K562 (cell line): ENCODE results near the gene HMGXB3. TPM values are rescaled to one million over a fixed set of nuclear protein-coding genes. Genes with fewer than 3 reads are reported as not detected.

Source experiments
- BCLAF1 ChIP-seq, 2 experiments: fragments of 450-650 bp in 1 of 2; IDR thresholded peaks; 2 replicates each; pipeline ENCODE4 v1.6.1; 2011 to 2017; ENCODE audit warnings: low read depth in 2 of 2, antibody characterized with exemption in 1 of 2, borderline replicate concordance in 1 of 2, low read length in 1 of 2, mild to moderate bottlenecking in 1 of 2, mixed read lengths in 1 of 2; ENCODE audit not compliant: control insufficient read depth in 1 of 2
- BRF1 ChIP-seq: IDR thresholded peaks from 3 replicates; pipeline ENCODE4 v1.6.1; 2011; ENCODE audit warnings: borderline replicate concordance, mild to moderate bottlenecking; ENCODE audit not compliant: insufficient read length; ENCODE audit errors: extremely low read depth
- CBX3 ChIP-seq, 2 experiments: IDR thresholded peaks; 1 replicate in 1 of 2; 2 replicates in 1 of 2; pipeline ENCODE4 v1.6.1; 2012; ENCODE audit warnings: inconsistent platforms in 2 of 2, low read length in 2 of 2, borderline replicate concordance in 1 of 2, control low read depth in 1 of 2
- EGR1 ChIP-seq: fragments of 450-650 bp; conservative IDR thresholded peaks from 2 replicates; pipeline ENCODE4 v1.6.1; 2017; ENCODE audit warnings: mild to moderate bottlenecking
- FIP1L1 ChIP-seq: fragments of 200-400 bp; formaldehyde crosslinking; IDR thresholded peaks from 2 replicates; pipeline ENCODE4 v1.6.1; 2018; ENCODE audit warnings: mild to moderate bottlenecking, low read depth, low read length; ENCODE audit not compliant: poor library complexity, severe bottlenecking
- GABPB1 ChIP-seq: sonication (generic); formaldehyde crosslinking; IDR thresholded peaks from 2 replicates; pipeline ENCODE4 v1.8.0; 2022; ENCODE audit warnings: mild to moderate bottlenecking, missing genetic modification reagents
- GMEB1 ChIP-seq: fragments of 250-450 bp; sonication (Bioruptor Pico); IDR thresholded peaks from 2 replicates; pipeline ENCODE4 v1.4.0; 2020; ENCODE audit warnings: mild to moderate bottlenecking
- MAX ChIP-seq: sonication (generic); formaldehyde crosslinking; IDR thresholded peaks from 2 replicates; pipeline ENCODE4 v1.9.0; 2022; ENCODE audit warnings: mild to moderate bottlenecking, missing genetic modification reagents
- NKRF ChIP-seq: fragments of 450-650 bp; IDR thresholded peaks from 2 replicates; pipeline ENCODE4 v1.6.1; 2016; ENCODE audit warnings: borderline replicate concordance
- POLR2G ChIP-seq: fragments of 200-400 bp; formaldehyde crosslinking; IDR thresholded peaks from 2 replicates; pipeline ENCODE4 v1.6.1; 2017; ENCODE audit warnings: low read depth, mild to moderate bottlenecking, antibody characterized with exemption, low read length, moderate library complexity
- RAD51 ChIP-seq: fragments of 450-650 bp; IDR thresholded peaks from 2 replicates; pipeline ENCODE4 v1.7.1; 2016; ENCODE audit warnings: low read depth, mild to moderate bottlenecking, borderline replicate concordance
- ZNF395 ChIP-seq: fragments of 200-800 bp; sonication (Bioruptor generic); IDR thresholded peaks from 2 replicates; pipeline ENCODE4 v1.6.1; 2017; ENCODE audit warnings: missing genetic modification characterization, missing compliant biosample characterization
- ZNF655 ChIP-seq: fragments of 250-450 bp; sonication (Bioruptor Pico); IDR thresholded peaks from 2 replicates; pipeline ENCODE4 v1.5.0; 2021
- polyA plus RNA-seq, 8 experiments: library from polyadenylated mRNA; depleted of rRNA in 4 of 8; stranded (reverse) in 5 of 8; unstranded in 3 of 8; fragments of >200 nt; fragmentation: Nextera tagmentation in 2 of 8; fragmentation: Illumina TruSeq in 1 of 8; extraction: Ambion mirVana in 2 of 8; extraction: Trizol in 1 of 8; gene quantifications; 2 replicates each; pipeline versions ENCODE4 v1.2.1 to v1.2.3, GENCODE V29; 2011 to 2014; ENCODE audit warnings: inconsistent platforms in 1 of 8, missing spikeins in 1 of 8
- total RNA-seq, 7 experiments: library from RNA; depleted of rRNA in 6 of 7; stranded (reverse); fragments of >200 nt in 6 of 7; fragmentation: Illumina TruSeq in 2 of 7; extraction: Trizol in 2 of 7; gene quantifications; 2 replicates each; pipeline versions ENCODE4 v1.2.1 to v1.2.3, GENCODE V29; 2011 to 2021; ENCODE audit warnings: low replicate concordance in 1 of 7

HMGXB3 gene
- total and polyA plus RNA-seq, 9 of the 15 experiments (the other 6 are each of a cell fraction or from before 2014, with no cell fraction given), result 1.8 to 44.1 (median 32.2) TPM

GRCh38 chr5:150000256-150000989, at the start of gene HMGXB3, which contains the start of gene TIGD6 (continued):
- TF ChIP-seq EGR1 (peak; percentile 64), NKRF (peak; percentile 62), GMEB1 (CRISPR knock-in tag) (0 out of 2 replicates have a peak, but pooled peaks have one; percentile 7), ZNF395 (peak; percentile 81), BCLAF1 (IDR thresholded peaks at IDR 0.05; ENCODE audit: borderline replicate concordance in 1 of 2, control insufficient read depth in 1 of 2, low read depth in 2 of 2, low read length in 1 of 2) (peak in 1 of 2 experiments; percentile 92; a peak in 2 of 4 replicates), FIP1L1 (peak; percentile 62), GABPB1 (CRISPR knock-in tag) (peak; percentile 100), MAX (CRISPR knock-in tag) (peak; percentile 86), CBX3 (IDR thresholded peaks at IDR 0.05; ENCODE audit: borderline replicate concordance in 1 of 2, low read length in 2 of 2) (peak in 1 of 2 experiments; percentile 89; a peak in 1 of 3 replicates), POLR2G (peak; percentile 99), ZNF655 (CRISPR knock-in tag) (no peak), RAD51 (peak; percentile 86), BRF1 (no peak)
